Neural progenitor cell (in vitro differentiated cells): Measurements from ENCODE around the gene BARX2. TPM values are rescaled to one million over a fixed set of nuclear protein-coding genes. Genes with fewer than 3 reads are reported as not detected.

Experiments used
- DNase-seq: peaks from one replicate; pipeline ENCODE4 v3.0.0-alpha.2; 2016; ENCODE audit warnings: low spot score
- H2AFZ ChIP-seq: fragments of 200-600 bp; sonication (generic); replicated peaks from 2 replicates; pipeline ENCODE4 v1.6.1; 2016; ENCODE audit warnings: antibody characterized with exemption
- H3F3A ChIP-seq: fragments of 200-600 bp; sonication (generic); 2 replicates; pipeline ENCODE4 v1.6.1; 2016; ENCODE audit warnings: antibody characterized with exemption, low read depth
- H3K27ac ChIP-seq: fragments of 200-600 bp; sonication (generic); 2 replicates; pipeline ENCODE4 v1.5.1; 2016; ENCODE audit warnings: mild to moderate bottlenecking
- H3K27me3 ChIP-seq: fragments of 200-600 bp; sonication (generic); 2 replicates; pipeline ENCODE4 v1.6.1; 2016; ENCODE audit warnings: mild to moderate bottlenecking, moderate library complexity
- H3K36me3 ChIP-seq: fragments of 200-600 bp; sonication (generic); 2 replicates; pipeline ENCODE4 v1.5.1; 2016
- H3K4me1 ChIP-seq: fragments of 200-600 bp; sonication (generic); 2 replicates; pipeline ENCODE4 v1.6.1; 2016; ENCODE audit warnings: mixed run types
- H3K4me2 ChIP-seq: fragments of 200-600 bp; sonication (generic); 2 replicates; pipeline ENCODE4 v1.6.1; 2016
- H3K4me3 ChIP-seq: fragments of 200-600 bp; sonication (generic); 2 replicates; pipeline ENCODE4 v1.5.1; 2016
- H3K79me2 ChIP-seq: fragments of 200-600 bp; sonication (generic); 2 replicates; pipeline ENCODE4 v1.6.1; 2016; ENCODE audit warnings: low read depth
- H3K9ac ChIP-seq: fragments of 200-600 bp; sonication (generic); 2 replicates; pipeline ENCODE4 v1.6.1; 2016
- H3K9me3 ChIP-seq: fragments of 200-600 bp; sonication (generic); 2 replicates; pipeline ENCODE4 v1.5.1; 2016; ENCODE audit warnings: low read depth
- H4K20me1 ChIP-seq: fragments of 200-600 bp; sonication (generic); 2 replicates; pipeline ENCODE4 v1.6.1; 2016; ENCODE audit warnings: low read depth
- H3K27ac Mint-ChIP-seq: 3 replicates; pipeline ENCODE4 v1.8.0; 2021; ENCODE audit warnings: mixed read lengths
- H3K27me3 Mint-ChIP-seq: 2 replicates; pipeline ENCODE4 v1.8.0; 2022; ENCODE audit warnings: low read depth, mild to moderate bottlenecking, inconsistent platforms, moderate library complexity, mixed read lengths; ENCODE audit not compliant: insufficient read depth
- H3K36me3 Mint-ChIP-seq: 3 replicates; pipeline ENCODE4 v1.8.0; 2021; ENCODE audit warnings: mixed read lengths
- H3K4me1 Mint-ChIP-seq: 3 replicates; pipeline ENCODE4 v1.8.0; 2021; ENCODE audit warnings: mixed read lengths
- H3K4me3 Mint-ChIP-seq: 3 replicates; pipeline ENCODE4 v1.8.0; 2021; ENCODE audit warnings: mild to moderate bottlenecking, moderate library complexity, mixed read lengths
- H3K9me3 Mint-ChIP-seq: 3 replicates; pipeline ENCODE4 v1.8.0; 2020; ENCODE audit warnings: mixed read lengths
- EZH2 ChIP-seq: fragments of 200-600 bp; sonication (generic); IDR thresholded peaks from 2 replicates; pipeline ENCODE4 v1.6.1; 2017; ENCODE audit warnings: antibody characterized with exemption, mild to moderate bottlenecking, moderate library complexity
- EZH2phosphoT487 ChIP-seq: fragments of 200-600 bp; sonication (generic); IDR thresholded peaks from 2 replicates; pipeline ENCODE4 v1.6.1; 2017; ENCODE audit warnings: antibody characterized with exemption
- total RNA-seq: library from RNA; depleted of rRNA; stranded (reverse); fragments of >200 nt; gene quantifications from 2 replicates; pipeline ENCODE4 v1.2.3, GENCODE V29; 2015; ENCODE audit warnings: low replicate concordance
- TF ChIP-seq, protein P1 (sequence below): fragments of 200-600 bp; sonication (generic); IDR thresholded peaks from 2 replicates; pipeline ENCODE4 v1.5.1; 2017; ENCODE audit warnings: antibody characterized with exemption, mild to moderate bottlenecking

The BARX2 gene
- total RNA-seq, 1 donor from 2014 or later = not detected

DNA sequence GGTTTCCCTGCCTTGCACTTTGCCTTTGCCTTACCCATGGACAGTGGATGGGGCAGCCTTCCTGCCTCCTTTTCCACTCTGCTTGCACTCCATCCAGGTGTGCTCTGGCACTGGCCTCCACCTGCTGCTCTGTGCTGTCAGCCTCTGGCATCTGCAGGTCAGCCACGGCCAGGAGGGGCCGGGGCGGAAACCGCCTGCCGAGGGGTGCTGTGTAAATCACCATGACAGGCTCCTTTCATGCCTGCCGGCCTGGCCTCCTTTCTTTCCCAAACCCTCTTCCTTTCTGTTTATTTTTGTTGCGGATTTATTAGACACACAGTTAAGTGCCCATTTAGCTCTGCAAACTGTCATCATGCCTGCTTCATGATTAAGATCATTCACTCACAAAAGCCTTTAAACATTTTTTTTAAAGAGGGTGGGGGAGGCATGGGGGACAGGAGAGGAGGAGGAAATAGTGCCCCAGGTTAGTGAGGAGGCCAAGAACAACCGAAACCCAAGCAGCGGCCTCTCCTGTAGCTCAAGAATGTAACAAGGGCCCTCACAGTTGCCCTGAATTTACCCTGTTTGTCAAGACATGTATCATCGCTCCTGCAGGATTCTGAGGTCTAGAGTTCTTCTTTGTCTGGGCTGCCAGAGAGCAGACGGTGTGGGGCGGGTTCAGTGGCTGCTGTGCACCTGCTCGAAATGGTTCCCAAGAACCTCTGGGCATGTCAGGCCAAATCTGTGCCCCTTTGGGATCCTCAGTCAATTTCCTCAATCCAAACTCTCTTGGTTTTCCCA, 83.3 kb downstream of the BARX2 start:
- H3K36me3 Mint-ChIP-seq = no peaks in the 10 kb centered on the region
- Histone ChIP-seq H2AFZ (no peak overlapping the region), H3K9ac (no peak overlapping the region), H3K4me2 (no peak overlapping the region), H3K4me3 (no peak overlapping the region), H3K4me1 (peaks cover 23% of the 10 kb centered on the region), H3F3A (peaks cover 2% of the 10 kb centered on the region), H3K36me3 (no peaks in the 10 kb centered on the region), H3K9me3 (no peaks in the 10 kb centered on the region), H3K79me2 (no peaks in the 10 kb centered on the region), H3K27ac (no peak overlapping the region), H4K20me1 (no peaks in the 10 kb centered on the region), H3K27me3 (no peaks in the 10 kb centered on the region)
- no peak overlapping the region for H3K27ac Mint-ChIP-seq
- H3K4me1 Mint-ChIP-seq = peaks cover 17% of the 10 kb centered on the region
- TF ChIP-seq, protein P1, sequence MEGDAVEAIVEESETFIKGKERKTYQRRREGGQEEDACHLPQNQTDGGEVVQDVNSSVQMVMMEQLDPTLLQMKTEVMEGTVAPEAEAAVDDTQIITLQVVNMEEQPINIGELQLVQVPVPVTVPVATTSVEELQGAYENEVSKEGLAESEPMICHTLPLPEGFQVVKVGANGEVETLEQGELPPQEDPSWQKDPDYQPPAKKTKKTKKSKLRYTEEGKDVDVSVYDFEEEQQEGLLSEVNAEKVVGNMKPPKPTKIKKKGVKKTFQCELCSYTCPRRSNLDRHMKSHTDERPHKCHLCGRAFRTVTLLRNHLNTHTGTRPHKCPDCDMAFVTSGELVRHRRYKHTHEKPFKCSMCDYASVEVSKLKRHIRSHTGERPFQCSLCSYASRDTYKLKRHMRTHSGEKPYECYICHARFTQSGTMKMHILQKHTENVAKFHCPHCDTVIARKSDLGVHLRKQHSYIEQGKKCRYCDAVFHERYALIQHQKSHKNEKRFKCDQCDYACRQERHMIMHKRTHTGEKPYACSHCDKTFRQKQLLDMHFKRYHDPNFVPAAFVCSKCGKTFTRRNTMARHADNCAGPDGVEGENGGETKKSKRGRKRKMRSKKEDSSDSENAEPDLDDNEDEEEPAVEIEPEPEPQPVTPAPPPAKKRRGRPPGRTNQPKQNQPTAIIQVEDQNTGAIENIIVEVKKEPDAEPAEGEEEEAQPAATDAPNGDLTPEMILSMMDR = no peak
- TF ChIP-seq EZH2 (no peak), EZH2phosphoT487 (no peak)
- no peaks in the 10 kb centered on the region for H3K27me3 Mint-ChIP-seq
- H3K4me3 Mint-ChIP-seq = no peak overlapping the region
- DNase-seq = no peak
- peaks cover 10% of the 10 kb centered on the region for H3K9me3 Mint-ChIP-seq

DNA sequence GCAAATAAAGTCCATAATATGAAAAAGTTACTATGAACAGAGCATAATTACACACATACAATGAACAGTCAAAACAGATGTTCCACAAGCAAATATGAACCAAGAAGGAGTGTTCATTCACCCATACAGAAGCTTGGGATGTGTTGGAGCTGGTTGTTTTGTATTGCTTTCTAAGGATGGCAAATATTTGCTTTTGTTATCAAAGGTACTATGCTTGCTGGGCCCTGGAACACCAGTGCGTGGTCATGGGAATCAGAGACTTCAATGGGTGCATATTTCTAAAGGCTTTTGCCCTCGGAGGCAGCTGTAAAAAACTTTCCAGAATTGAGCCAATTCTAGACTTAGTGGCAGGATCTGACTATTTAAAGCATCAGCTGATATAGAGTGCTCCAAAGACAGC, 85.1 kb downstream of the BARX2 start:
- no peak overlapping the region for H3K4me3 ChIP-seq
- H2AFZ ChIP-seq = no peak overlapping the region
- H3K4me1 ChIP-seq = peaks cover 18% of the 10 kb centered on the region
- no peak overlapping the region for H3K27ac ChIP-seq
- no peak overlapping the region for H3K9ac ChIP-seq
- no peaks in the 10 kb centered on the region for H3K9me3 ChIP-seq
- H3K27me3 ChIP-seq = no peaks in the 10 kb centered on the region
- TF ChIP-seq, protein P1 = no peak
- no peak for TF ChIP-seq EZH2phosphoT487
- TF ChIP-seq EZH2 = no peak
- peaks cover 12% of the 10 kb centered on the region for H3K4me1 Mint-ChIP-seq
- no peak for DNase-seq
- no peaks in the 10 kb centered on the region for H4K20me1 ChIP-seq
- no peaks in the 10 kb centered on the region for H3K36me3 Mint-ChIP-seq
- H3K36me3 ChIP-seq = no peaks in the 10 kb centered on the region
- H3K27ac Mint-ChIP-seq = no peak overlapping the region
- H3K4me3 Mint-ChIP-seq = no peak overlapping the region
- no peaks in the 10 kb centered on the region for H3K79me2 ChIP-seq
- peaks cover 10% of the 10 kb centered on the region for H3K9me3 Mint-ChIP-seq
- H3K4me2 ChIP-seq = no peak overlapping the region
- H3K27me3 Mint-ChIP-seq = no peaks in the 10 kb centered on the region
- no peaks in the 10 kb centered on the region for H3F3A ChIP-seq

DNA sequence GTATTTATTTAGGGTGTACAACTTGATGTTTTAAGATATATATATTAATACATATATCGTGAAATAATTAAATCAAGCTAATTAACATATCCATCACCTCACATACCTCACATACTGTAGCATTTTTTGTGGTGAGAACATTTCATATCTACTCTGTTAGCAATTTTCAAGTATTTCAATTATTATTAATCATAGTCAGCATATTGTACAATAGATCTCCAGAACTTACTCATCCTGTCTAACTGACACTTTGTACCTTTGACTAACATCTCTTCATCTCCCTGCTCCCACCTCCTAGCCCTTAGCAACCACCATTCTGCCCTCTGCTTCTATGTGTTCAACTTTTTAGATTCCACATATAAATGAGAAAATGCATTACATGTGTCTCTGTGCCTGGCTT, 108.4 kb downstream of the BARX2 start:
- Histone ChIP-seq H4K20me1 (no peaks in the 10 kb centered on the region), H2AFZ (no peak overlapping the region), H3K4me2 (no peak overlapping the region), H3K27ac (no peak overlapping the region), H3F3A (no peaks in the 10 kb centered on the region), H3K9ac (no peak overlapping the region), H3K4me1 (no peaks in the 10 kb centered on the region), H3K9me3 (no peaks in the 10 kb centered on the region), H3K79me2 (no peaks in the 10 kb centered on the region), H3K4me3 (no peak overlapping the region), H3K36me3 (no peaks in the 10 kb centered on the region), H3K27me3 (peaks cover 2% of the 10 kb centered on the region)
- Mint-ChIP-seq H3K27me3 (peaks cover 2% of the 10 kb centered on the region), H3K9me3 (peaks cover 10% of the 10 kb centered on the region), H3K36me3 (no peaks in the 10 kb centered on the region), H3K4me1 (no peaks in the 10 kb centered on the region), H3K27ac (no peak overlapping the region), H3K4me3 (no peak overlapping the region)
- TF ChIP-seq EZH2 (no peak), EZH2phosphoT487 (no peak)
- TF ChIP-seq, protein P1 = no peak
- DNase-seq = no peak
